HL-60/S4 (cell line): ENCODE measurements around the gene SMAD3.

Source experiments
- in situ Hi-C: fragments of 300-500 bp; cut with MboI; formaldehyde crosslinking; loops from 2 replicates; pipeline ENCODE4 v1.14.3; 2022; ENCODE audit warnings: low sequenced_read_pairs

The SMAD3 gene

GRCh38 chr15:67094001-67094826, 28.8 kb downstream of the SMAD3 start:
- in situ Hi-C loops, result no loop called here

- in situ Hi-C loops, result no loop called here
These were observed 30.5 kb downstream of the SMAD3 start for GRCh38 chr15:67095912-67096311.

- in situ Hi-C loops, result no loop called here
These were observed 31.3 kb downstream of the SMAD3 start for GRCh38 chr15:67096546-67097294.

DNA sequence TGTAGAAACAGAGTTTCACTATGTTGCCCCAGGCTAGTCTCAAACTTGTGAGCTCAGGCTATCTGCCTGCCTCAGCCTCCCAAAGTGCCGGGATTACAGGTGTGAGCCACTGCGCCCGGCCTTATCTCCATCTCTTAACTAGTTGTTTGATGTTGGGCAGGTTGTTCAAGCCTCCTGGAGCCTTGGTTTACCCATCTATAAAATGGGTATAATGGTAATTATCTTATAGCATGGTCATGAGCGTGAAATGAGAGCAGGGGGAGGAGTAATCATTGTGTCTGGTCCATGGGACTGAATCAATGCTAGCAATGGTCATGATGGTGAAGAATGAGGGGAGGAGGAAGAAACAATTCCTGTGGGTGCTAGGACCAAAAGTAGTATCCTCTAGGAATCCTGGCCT, 32.0 kb downstream of the SMAD3 start:
- in situ Hi-C loops, result no loop called here

DNA sequence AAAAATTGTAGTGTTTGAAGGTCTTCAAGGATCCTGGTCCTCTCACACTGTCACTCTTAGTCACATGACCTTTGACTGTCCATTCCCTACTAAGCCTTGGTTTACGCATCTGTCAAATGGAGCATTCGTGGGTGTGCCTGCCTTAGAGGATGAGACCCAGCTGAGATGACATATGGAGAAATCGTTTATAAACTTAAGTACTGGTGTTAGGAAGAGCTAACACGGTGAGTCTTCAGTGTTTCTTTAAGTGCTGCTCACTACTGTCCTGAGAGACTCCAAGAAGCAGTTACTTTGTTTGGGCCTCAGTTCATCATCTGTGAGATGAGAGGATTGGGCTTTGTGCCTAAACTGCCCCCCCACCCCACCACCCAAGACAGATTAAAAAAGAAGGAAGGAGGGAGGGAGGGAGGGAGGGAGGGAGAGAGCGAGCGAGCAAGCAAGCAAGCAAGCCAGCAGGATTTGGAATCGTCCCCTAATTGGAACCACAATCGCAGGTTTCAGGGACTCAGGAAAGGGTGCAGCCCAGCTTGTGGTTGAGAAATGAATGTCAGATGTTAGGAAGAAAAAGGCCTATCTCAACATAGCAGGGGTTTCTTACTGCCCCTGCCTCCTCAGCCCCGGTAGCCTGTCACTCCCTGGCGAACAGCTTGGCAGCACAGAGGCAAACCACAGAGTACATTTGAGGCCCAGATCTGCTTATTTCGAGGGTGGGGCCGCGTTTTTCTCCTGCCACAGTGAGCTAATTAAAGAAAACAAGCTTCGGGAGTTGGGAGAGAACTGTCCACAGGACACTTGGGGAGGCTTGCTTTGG, 32.7 kb downstream of the SMAD3 start:
- in situ Hi-C loops, result no loop called here

DNA sequence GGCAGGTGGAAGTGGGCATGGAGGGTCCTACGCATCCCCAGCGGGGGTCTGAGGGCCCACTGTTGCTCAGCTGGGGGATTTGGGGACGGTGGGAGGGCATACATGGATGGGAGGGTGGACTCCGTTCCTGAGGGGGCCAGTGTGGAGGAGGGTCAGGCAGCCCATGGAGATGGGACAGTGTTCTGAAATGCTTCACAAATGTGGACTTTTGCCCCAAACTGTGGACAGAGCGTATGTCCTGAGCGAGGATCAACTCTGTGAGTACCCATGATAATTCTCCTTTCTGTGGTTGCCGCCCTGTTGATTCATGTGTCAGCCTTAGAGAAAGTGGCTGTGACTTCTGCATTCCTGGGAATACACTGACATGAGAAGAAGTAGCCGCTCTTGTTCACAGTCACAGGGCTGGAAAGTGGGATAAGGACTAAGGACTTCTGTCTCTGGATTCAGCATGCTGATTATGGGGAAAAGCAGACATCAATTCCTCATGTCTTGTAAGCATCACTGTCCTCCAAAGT, 33.4 kb downstream of the SMAD3 start:
- in situ Hi-C loops, result no loop called here

GRCh38 chr15:67100124-67100791, 34.9 kb downstream of the SMAD3 start:
- in situ Hi-C loops, result no loop called here

DNA sequence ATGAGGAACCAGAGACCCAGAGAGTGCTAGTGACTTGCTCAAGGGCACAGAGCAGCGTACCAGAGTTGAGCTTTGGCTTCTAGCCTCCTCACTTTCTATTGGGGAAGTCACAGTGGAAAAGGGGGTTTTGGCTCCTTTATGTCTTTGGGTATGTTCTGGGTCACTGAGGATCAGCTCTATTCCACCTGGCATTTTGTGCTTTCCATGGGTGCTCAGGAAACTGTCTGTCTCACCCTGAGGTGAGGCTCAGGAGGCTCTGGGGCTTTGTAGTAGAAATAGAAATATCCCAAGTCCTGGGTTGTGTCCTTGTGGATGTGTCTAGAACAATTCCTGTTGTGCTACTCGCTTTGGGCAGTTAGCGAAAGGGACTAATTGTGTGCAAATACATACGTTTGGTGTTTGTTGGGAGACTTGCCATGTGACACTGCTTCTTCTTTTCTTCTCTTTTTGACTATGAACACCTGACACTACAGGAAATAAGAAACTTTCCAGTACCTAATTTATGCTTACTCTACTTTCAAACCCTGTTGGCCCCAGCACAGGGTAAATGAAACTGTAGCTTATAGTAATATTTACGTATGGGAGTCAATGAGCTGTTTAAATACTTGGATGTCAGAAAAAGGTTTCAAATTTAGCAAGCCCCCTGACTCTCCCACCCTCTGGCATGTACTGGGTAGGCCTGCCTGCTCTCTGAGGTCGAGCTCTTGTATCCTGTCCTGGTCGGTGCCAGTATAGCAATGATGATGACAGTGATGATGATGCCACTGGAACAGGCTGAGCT, 35.6 kb downstream of the SMAD3 start:
- in situ Hi-C loops, result no loop called here

GRCh38 chr15:67101911-67102598, 36.7 kb downstream of the SMAD3 start:
- in situ Hi-C loops, result no loop called here

DNA sequence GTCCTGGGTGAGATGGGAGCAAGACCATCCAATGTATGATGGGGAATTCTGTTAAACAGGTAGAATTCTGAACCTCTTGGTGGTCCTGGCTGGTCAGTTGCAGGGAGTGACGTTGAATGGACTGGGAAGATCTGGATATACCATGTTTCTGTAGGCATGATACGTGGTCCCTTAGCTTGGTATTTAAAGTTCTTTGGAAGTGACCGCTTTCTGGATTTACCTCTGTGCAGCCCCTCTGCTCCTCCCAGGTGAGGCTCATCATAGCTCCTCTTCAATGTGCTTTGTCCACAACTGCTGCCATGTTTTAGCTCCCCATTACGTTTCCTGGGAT, 37.2 kb downstream of the SMAD3 start:
- in situ Hi-C loops, result no loop called here

- in situ Hi-C loops, result no loop called here
These were observed 37.6 kb downstream of the SMAD3 start for GRCh38 chr15:67103021-67103420.

DNA sequence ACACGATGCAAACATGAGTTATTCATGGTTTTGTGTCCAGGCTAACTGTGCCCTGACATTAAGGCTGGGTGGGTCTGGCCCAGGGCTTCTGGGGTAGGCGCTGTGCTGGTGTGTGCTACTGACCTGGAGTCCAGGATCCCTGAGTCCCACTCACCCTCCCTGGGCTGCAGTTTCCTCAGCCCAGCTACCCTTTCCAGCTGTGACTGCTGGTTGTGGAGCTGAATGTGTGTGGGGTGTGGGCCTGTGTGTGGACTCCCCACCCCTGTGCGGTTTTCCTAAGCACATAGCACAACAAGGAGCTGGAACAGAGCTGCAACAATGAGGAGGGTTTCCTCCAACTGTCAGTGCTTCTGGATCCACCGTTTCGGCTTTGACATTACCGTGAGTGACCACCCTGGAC, 38.0 kb downstream of the SMAD3 start:
- in situ Hi-C loops, result no loop called here

DNA sequence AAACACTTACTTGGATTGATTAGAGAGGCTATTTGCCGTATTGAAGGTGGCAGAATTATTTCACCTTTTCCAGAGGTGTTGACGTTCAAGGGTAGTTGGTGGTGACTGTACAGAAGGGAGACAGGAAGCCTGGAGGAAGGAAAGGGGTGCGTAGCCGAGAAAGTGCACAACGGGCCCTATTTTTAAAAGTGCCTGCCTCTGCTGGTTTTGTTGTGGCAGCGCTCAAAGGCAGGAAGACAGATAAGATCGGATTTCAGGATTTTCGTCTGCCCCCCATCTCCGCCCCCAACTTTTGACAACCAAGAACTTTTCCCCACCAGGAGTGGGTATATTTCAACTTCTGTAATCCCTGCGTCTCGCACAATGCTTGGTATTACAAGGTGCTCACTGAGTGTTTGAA, 38.5 kb downstream of the SMAD3 start:
- in situ Hi-C loops, result no loop called here

DNA sequence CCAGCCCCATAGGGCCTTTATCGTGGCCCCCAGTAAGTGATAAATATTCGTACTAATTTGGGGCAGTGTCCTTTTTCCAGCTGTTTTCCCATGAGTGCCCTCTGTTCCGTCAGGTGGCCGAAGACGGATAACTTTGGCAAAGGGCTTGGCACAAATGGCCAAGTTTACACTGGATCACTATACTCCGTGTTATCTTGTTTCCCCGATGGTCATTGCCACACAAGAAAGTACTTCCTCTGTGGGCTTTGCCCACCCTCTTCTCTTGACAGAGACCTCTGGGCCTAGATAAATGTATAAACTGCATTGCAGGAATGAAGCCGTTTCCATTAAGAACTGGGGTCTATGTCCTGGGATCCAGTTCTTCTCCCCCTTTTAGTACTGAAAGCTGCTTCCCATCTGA, 39.1 kb downstream of the SMAD3 start:
- in situ Hi-C loops, result no loop called here

- in situ Hi-C loops, result no loop called here
These were observed 39.9 kb downstream of the SMAD3 start for GRCh38 chr15:67105065-67105951.

DNA sequence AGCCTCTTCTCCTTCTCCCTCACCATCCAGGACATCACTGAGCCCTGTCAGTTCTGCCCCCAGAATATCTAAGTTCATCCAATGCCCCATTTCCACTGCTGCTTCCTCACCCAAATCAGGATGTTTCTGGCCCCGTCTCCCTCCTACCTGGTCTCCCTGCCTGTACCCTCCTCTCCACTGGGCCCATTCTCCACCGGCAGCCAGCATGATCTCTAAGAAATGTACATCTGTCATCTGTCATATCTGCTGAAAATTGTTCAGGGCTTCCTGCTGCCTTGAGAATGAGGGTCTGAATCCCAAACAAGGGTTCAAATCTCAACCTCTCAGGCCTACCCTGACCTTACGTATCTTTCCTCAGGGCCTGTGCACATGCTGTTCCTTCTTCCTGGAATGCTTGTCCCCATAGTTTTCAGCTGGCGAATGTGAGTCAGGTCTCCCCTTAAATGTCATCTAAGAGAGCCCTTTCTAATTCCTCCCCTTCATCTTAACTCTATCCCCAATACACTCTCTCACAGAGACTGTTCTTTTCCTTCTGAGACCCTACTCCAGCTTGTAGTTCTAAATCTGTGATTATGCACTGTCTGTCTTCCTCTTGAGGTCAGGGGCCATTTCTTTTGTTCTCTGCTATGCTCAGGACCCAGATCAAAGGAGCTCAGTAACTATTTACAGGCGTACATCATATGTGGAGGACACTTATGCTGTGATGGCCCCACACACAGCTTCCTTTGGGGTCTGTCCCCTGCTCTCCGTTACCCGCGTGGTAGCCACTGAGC, 40.8 kb downstream of the SMAD3 start:
- in situ Hi-C loops, result no loop called here

DNA sequence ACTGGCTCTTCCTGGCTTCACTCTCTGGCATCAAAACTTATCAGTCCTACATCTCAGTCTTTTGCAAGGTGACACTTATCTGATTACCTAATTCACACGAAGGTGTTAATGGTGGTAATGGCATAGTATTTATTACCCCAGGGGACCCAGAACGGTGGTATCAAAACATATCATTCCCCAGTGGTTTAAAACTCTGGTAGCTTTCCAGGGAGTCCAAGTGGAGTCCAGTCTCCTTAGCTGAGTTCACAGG, 41.3 kb downstream of the SMAD3 start:
- in situ Hi-C loops, result no loop called here
